SK-N-SH (cell line): Measurements from ENCODE around the gene HSF4. TPM values are rescaled to one million over a fixed set of nuclear protein-coding genes. Genes with fewer than 3 reads are reported as not detected.

Source experiments
- CTCF ChIA-PET: fragments of 300-600, 350-600 bp; formaldehyde crosslinking; extraction: SDS; loops from one replicate; lab custom pipeline; 2021; lab: Yijun Ruan, JAX
- POLR2A ChIA-PET: fragments of 350-600 bp; sonication (Branson Sonifier 250); formaldehyde crosslinking; extraction: SDS; loops from one replicate; lab custom pipeline; 2020; ENCODE audit warnings: antibody characterized with exemption, inconsistent platforms; lab: Yijun Ruan, JAX
- DNase-seq: peaks from one replicate; pipeline ENCODE4 v3.0.0; 2012
- H2AFZ ChIP-seq: fragments of 200-600 bp; sonication (generic); 2 replicates; pipeline ENCODE4 v1.8.1; 2016; ENCODE audit warnings: antibody characterized with exemption, mild to moderate bottlenecking, low read depth
- H3F3A ChIP-seq: fragments of 200-600 bp; sonication (generic); replicated peaks from 2 replicates; pipeline ENCODE3; 2016; ENCODE audit warnings: antibody characterized with exemption, mild to moderate bottlenecking; ENCODE audit not compliant: insufficient read depth
- H3K27ac ChIP-seq, 2 experiments: fragments of 200-500 bp in 1 of 2; fragments of 200-600 bp in 1 of 2; sonication (Bioruptor generic) in 1 of 2; sonication (generic), shearing (Covaris generic) in 1 of 2; 2 replicates each; pipeline versions ENCODE4 v1.5.1 to v1.6.1; 2014 to 2016; ENCODE audit warnings: low read depth in 2 of 2, inconsistent platforms in 1 of 2, low read length in 1 of 2, mild to moderate bottlenecking in 1 of 2, mixed read lengths in 1 of 2
- H3K27me3 ChIP-seq: fragments of 200-600 bp; sonication (generic), shearing (Covaris generic); 2 replicates; pipeline ENCODE4 v1.6.1; 2016; ENCODE audit warnings: mixed run types; ENCODE audit not compliant: insufficient read depth
- H3K36me3 ChIP-seq, 2 experiments: fragments of 200-500 bp in 1 of 2; fragments of 200-600 bp in 1 of 2; sonication (Bioruptor generic) in 1 of 2; sonication (generic) in 1 of 2; replicated peaks in 1 of 2; 2 replicates each; pipeline versions ENCODE3 to v1.5.1; 2014 to 2016; ENCODE audit warnings: low read length in 1 of 2, mild to moderate bottlenecking in 1 of 2; ENCODE audit not compliant: insufficient read depth in 2 of 2, control insufficient read depth in 1 of 2
- H3K4me1 ChIP-seq, 2 experiments: fragments of 200-500 bp in 1 of 2; fragments of 200-600 bp in 1 of 2; sonication (Bioruptor generic) in 1 of 2; sonication (generic), shearing (Covaris generic) in 1 of 2; 2 replicates each; pipeline versions ENCODE4 v1.5.1 to v1.6.1; 2014 to 2016; ENCODE audit warnings: low read depth in 1 of 2, low read length in 1 of 2, mixed run types in 1 of 2; ENCODE audit not compliant: insufficient read depth in 2 of 2, control insufficient read depth in 1 of 2
- H3K4me2 ChIP-seq: fragments of 200-600 bp; sonication (generic), shearing (Covaris generic); 2 replicates; pipeline ENCODE4 v1.6.1; 2017; ENCODE audit warnings: mixed run types
- H3K4me3 ChIP-seq, 2 experiments: fragments of 200-500 bp in 1 of 2; fragments of 200-600 bp in 1 of 2; sonication (Bioruptor generic) in 1 of 2; sonication (generic), shearing (Covaris generic) in 1 of 2; 2 replicates each; pipeline versions ENCODE4 v1.5.1 to v1.8.1; 2014 to 2016; ENCODE audit warnings: low read depth in 2 of 2, inconsistent platforms in 1 of 2, low read length in 1 of 2, mild to moderate bottlenecking in 1 of 2, mixed read lengths in 1 of 2, moderate library complexity in 1 of 2
- H3K79me2 ChIP-seq: fragments of 200-600 bp; sonication (generic); 2 replicates; pipeline ENCODE4 v1.8.1; 2017; ENCODE audit warnings: mild to moderate bottlenecking; ENCODE audit not compliant: insufficient read depth
- H3K9ac ChIP-seq: fragments of 200-600 bp; sonication (generic); 2 replicates; pipeline ENCODE4 v1.6.1; 2017; ENCODE audit warnings: mixed run types
- H3K9me2 ChIP-seq: fragments of 200-600 bp; sonication (generic); 2 replicates; pipeline ENCODE4 v1.6.1; 2017; ENCODE audit warnings: mixed run types
- H3K9me3 ChIP-seq: fragments of 200-600 bp; sonication (generic); 2 replicates; pipeline ENCODE4 v1.6.1; 2017; ENCODE audit warnings: mixed run types, mild to moderate bottlenecking, moderate library complexity
- H4K20me1 ChIP-seq: fragments of 200-600 bp; sonication (generic); 2 replicates; pipeline ENCODE4 v1.6.1; 2017; ENCODE audit warnings: mild to moderate bottlenecking, mixed run types; ENCODE audit not compliant: insufficient read depth
- ELF1 ChIP-seq: IDR thresholded peaks from 2 replicates; pipeline ENCODE4 v1.4.0; 2012
- EZH2phosphoT487 ChIP-seq: fragments of 200-600 bp; sonication (generic); IDR thresholded peaks from 2 replicates; pipeline ENCODE4 v1.6.1; 2017; ENCODE audit warnings: low read depth, mixed run types, mild to moderate bottlenecking, antibody characterized with exemption, moderate library complexity, borderline replicate concordance
- FOSL2 ChIP-seq: IDR thresholded peaks from 2 replicates; pipeline ENCODE4 v1.4.0; 2012; ENCODE audit warnings: low read depth, mild to moderate bottlenecking, moderate library complexity, borderline replicate concordance
- FOXJ3 ChIP-seq: sonication (generic); formaldehyde crosslinking; IDR thresholded peaks from 2 replicates; pipeline ENCODE4 v1.5.1; 2020; ENCODE audit warnings: mild to moderate bottlenecking, missing genetic modification reagents
- GATA2 ChIP-seq: sonication (generic); formaldehyde crosslinking; IDR thresholded peaks from 2 replicates; pipeline ENCODE4 v1.5.0; 2020; ENCODE audit warnings: mild to moderate bottlenecking, missing genetic modification reagents
- JUND ChIP-seq: IDR thresholded peaks from 2 replicates; pipeline ENCODE4 v1.4.0; 2012
- MEF2A ChIP-seq: IDR thresholded peaks from 2 replicates; pipeline ENCODE4 v1.4.0; 2012; ENCODE audit warnings: low read depth, borderline replicate concordance
- NFIC ChIP-seq: IDR thresholded peaks from 2 replicates; pipeline ENCODE4 v1.4.0; 2012; ENCODE audit warnings: borderline replicate concordance
- NRF1 ChIP-seq: IDR thresholded peaks from 2 replicates; pipeline ENCODE4 v1.6.1; 2012; ENCODE audit warnings: low read depth, mild to moderate bottlenecking, low read length
- POLR2AphosphoS5 ChIP-seq: IDR thresholded peaks from 2 replicates; pipeline ENCODE4 v1.6.1; 2012; ENCODE audit warnings: low read depth, low read length
- RFX5 ChIP-seq: IDR thresholded peaks from 2 replicates; pipeline ENCODE4 v1.6.1; 2012; ENCODE audit warnings: mild to moderate bottlenecking, improper control_type of control experiment, low read length
- RXRA ChIP-seq: IDR thresholded peaks from 2 replicates; pipeline ENCODE4 v1.4.0; 2012; ENCODE audit warnings: low read depth, mild to moderate bottlenecking, borderline replicate concordance
- SIN3A ChIP-seq: IDR thresholded peaks from 2 replicates; pipeline ENCODE4 v1.6.1; 2012; ENCODE audit warnings: low read depth, mild to moderate bottlenecking, low read length, moderate library complexity, borderline replicate concordance
- SMC3 ChIP-seq: IDR thresholded peaks from 2 replicates; pipeline ENCODE4 v1.6.1; 2012; ENCODE audit warnings: low read depth, low read length, improper control_type of control experiment
- TCF12 ChIP-seq: IDR thresholded peaks from 2 replicates; pipeline ENCODE4 v1.4.0; 2012
- ZBTB33 ChIP-seq: IDR thresholded peaks from 2 replicates; pipeline ENCODE4 v1.4.0; 2012; ENCODE audit warnings: low read depth, borderline replicate concordance
- WGBS: methylation state at CpG from one replicate; pipeline ENCODE4 v1.1.6; 2017; ENCODE audit warnings: low lambda C conversion rate; 5-methylcytosine and 5-hydroxymethylcytosine counted together
- polyA plus RNA-seq, 3 experiments: library from polyadenylated mRNA; depleted of rRNA; stranded (reverse); fragments of >200 nt; gene quantifications; 2 replicates each; pipeline ENCODE4 v1.2.3, GENCODE V29; 2012
- TF ChIP-seq, protein P1 (sequence below): fragments of 150-350 bp; IDR thresholded peaks from 2 replicates; pipeline ENCODE4 v1.6.1; 2017; ENCODE audit warnings: antibody characterized with exemption, low read length, low read depth, borderline replicate concordance

The HSF4 gene
- polyA plus RNA-seq, 1 of the 3 experiments (the other 2 are of a cell fraction) = 33.4 TPM

- Histone ChIP-seq H3K4me1 (peaks cover 6 to 11% of the 10 kb centered on the region in 2 experiments; a peak in 2 of 4 replicates), H2AFZ (no peak overlapping the region)
- TF ChIP-seq NRF1 (no peak), JUND (no peak), ELF1 (no peak), GATA2 (CRISPR knock-in tag) (no peak), SIN3A (no peak), ZBTB33 (no peak), RXRA (no peak), NFIC (no peak), FOSL2 (no peak), POLR2AphosphoS5 (no peak), FOXJ3 (no peak), SMC3 (no peak), MEF2A (no peak), RFX5 (no peak), TCF12 (no peak)
- TF ChIP-seq, protein P1, sequence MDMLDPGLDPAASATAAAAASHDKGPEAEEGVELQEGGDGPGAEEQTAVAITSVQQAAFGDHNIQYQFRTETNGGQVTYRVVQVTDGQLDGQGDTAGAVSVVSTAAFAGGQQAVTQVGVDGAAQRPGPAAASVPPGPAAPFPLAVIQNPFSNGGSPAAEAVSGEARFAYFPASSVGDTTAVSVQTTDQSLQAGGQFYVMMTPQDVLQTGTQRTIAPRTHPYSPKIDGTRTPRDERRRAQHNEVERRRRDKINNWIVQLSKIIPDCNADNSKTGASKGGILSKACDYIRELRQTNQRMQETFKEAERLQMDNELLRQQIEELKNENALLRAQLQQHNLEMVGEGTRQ = no peak
Observed at GRCh38 chr16:67202956-67203493, 38.5 kb downstream of the HSF4 start.

GRCh38 chr16:67204076-67204475 lies 39.5 kb downstream of the HSF4 start:
- ChIA-PET CTCF (no interaction called here), POLR2A (no interaction called here)
- H3K4me1 ChIP-seq = peaks cover 8 to 11% of the 10 kb centered on the region in 2 experiments; a peak in 2 of 4 replicates

More at GRCh38 chr16:67202956-67203493, 38.5 kb downstream of the HSF4 start:
- Histone ChIP-seq H3K9ac (no peak overlapping the region), H3K79me2 (no peaks in the 10 kb centered on the region), H3K9me3 (no peaks in the 10 kb centered on the region), H4K20me1 (no peaks in the 10 kb centered on the region), H3K27ac (no peak overlapping the region), H3K4me3 (no peak overlapping the region), H3F3A (peaks cover 6% of the 10 kb centered on the region), H3K4me2 (no peak overlapping the region), H3K27me3 (no peaks in the 10 kb centered on the region), H3K36me3 (peaks cover 6 to 49% of the 10 kb centered on the region in 2 experiments), H3K9me2 (no peaks in the 10 kb centered on the region)
- WGBS = 89% methylated on average over 10 of the region's 23 CpGs
- CTCF ChIA-PET = interaction anchor here (1.0 to 1.2 kb wide), 2 partner anchors 14 to 48 kb away, joined by 3 read pairs; no protein-coding TSS in a partner anchor
- DNase-seq = no peak
- POLR2A ChIA-PET = interaction anchor here (0.5 to 1.0 kb wide), 3 partner anchors 9 to 257 kb away, joined by 3 to 4 read pairs (median 3); no protein-coding TSS in a partner anchor

More at GRCh38 chr16:67204076-67204475, 39.5 kb downstream of the HSF4 start:
- Histone ChIP-seq H3K36me3 (peaks cover 0 to 40% of the 10 kb centered on the region in 2 experiments), H3K9me2 (no peaks in the 10 kb centered on the region), H3F3A (peaks cover 4% of the 10 kb centered on the region), H3K9ac (no peak overlapping the region), H4K20me1 (no peaks in the 10 kb centered on the region), H3K4me2 (no peak overlapping the region), H3K27me3 (no peaks in the 10 kb centered on the region), H3K79me2 (no peaks in the 10 kb centered on the region), H3K27ac (no peak overlapping the region), H3K9me3 (no peaks in the 10 kb centered on the region), H3K4me3 (no peak overlapping the region), H2AFZ (no peak overlapping the region)
- TF ChIP-seq, protein P1 = no peak
- TF ChIP-seq POLR2AphosphoS5 (0 out of 2 replicates have a peak, but pooled peaks have one; percentile 10), EZH2phosphoT487 (no peak)
- DNase-seq = no peak
- 100% methylated on average over 3 of the region's 4 CpGs for WGBS
